LHCN-M2 (cell line): ENCODE results near the gene SLAMF8. TPM values are rescaled to one million over a fixed set of nuclear protein-coding genes. Genes with fewer than 3 reads are reported as not detected.

ENCODE experiments used
- DNase-seq: peaks from one replicate; pipeline ENCODE4 v3.0.0-alpha.2; 2012; ENCODE audit warnings: low read depth
- total RNA-seq: library from RNA; depleted of rRNA; stranded (reverse); fragments of >200 nt; gene quantifications from 2 replicates; pipeline ENCODE4 v1.2.3, GENCODE V29; 2014

Gene SLAMF8
- total RNA-seq, 1 experiment from 2014 or later: not detected

DNA sequence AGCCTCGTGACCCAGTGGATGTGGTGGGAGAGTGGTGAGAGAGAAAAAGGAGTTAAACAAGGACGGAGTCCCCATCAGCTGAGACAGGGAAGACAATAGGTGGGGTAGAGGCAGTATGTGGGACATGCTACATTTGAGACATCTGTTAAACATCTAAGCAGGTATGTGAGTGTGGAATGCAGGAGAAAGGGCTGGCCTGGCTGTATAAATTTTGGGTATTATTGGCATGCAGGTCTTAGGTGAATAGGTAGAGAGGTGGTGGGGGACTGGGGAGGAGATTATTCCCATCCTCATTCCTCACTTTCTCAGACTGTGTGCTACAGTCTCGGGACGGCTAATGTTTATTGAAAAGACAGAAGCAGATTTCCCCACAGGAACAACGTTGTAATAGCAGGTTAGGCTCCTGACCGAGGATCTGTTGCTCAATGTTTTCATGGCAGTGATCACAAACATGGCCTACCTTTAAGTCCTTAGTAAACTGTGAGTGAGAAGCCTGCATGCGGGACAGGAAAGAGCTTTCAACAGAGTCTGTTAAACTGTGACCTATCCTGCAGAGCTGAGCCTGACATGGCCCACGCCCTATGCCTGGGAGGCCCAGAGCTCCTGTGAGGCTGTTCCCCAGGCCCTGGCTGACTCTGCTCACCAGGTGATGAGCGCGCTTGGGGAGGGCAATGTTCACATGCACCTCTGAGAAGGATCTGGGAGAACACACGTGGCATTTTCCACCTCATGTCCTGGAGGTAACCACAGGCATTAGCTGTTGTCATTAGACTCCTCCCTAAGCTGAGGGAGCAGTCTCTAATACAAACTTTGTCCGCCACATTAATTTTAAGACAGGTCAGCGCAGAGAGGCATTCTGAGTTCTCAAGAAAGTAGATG is 19.3 kb downstream of the SLAMF8 start:
- no peak for DNase-seq

DNA sequence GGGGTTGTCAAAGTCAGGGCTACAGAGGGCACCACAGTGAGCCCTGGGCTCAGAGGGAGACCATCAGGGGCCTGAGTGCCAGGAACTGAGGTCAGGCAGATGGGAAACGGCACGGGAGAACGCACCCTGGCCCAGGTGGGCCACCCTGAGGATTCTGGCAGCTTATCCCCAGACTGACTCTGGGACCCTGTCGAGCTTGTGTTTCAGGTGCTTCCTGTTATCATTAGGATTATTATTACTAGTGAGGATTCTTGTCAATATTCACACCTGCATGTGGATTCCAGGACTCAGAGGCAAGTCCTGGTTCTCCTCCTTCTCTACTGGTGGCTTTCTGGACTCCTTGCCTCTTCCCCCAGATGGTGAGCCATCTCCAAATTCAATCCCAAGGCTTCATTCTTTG is 20.6 kb downstream of the SLAMF8 start:
- DNase-seq: no peak

DNA sequence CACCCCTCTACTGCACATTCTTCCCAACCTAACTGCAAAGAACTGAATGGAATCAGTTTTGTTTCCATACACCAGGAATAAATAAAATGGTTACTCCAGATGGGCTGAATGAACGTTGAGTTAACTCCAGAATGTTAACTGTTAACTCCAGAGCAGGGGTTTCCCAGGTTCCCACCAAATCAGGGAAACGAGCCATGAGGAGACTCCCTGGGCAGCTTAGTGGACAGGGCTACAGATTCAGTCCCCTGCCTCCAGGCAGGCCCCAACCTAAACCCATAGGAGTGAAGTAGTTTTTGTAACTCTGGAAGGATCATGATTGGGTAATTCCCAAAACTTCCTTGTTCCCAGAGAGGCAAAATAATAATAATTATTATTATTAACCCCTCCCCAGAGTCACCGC is 21.7 kb downstream of the SLAMF8 start:
- DNase-seq: no peak

DNA sequence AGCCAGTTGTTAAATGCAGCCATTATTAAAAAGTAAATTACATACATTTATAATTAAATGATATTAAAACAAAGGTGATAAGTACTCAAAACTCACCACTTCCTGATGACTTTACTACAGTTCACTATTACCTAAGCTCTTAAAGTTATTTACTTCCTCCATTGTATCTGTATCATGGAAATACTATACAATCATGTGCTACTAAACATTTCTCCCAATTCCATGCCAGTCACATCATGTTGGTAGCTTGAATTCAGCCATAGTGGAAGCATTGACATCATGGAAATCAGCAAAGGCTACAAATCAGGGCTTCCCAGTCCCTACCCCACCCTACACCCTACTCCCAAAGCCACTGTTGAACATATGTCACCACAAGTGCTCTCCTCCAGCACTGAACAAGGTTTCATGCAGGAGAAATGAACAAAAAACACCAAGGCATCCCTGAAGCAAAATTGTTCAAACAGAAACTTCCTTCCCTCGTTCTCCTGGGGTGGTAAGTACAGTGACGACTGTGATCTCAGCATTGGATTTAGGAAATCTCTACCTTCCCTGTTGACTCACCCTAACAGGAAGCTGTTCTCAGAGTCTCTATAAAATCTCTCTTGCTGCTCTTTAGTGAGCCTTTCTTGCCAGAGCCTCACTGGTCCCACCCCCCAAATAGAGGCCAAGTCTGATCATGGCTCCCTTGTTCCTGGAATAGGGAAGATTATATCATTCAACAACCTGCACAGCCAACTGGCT is 23.1 kb downstream of the SLAMF8 start:
- no peak for DNase-seq

DNA sequence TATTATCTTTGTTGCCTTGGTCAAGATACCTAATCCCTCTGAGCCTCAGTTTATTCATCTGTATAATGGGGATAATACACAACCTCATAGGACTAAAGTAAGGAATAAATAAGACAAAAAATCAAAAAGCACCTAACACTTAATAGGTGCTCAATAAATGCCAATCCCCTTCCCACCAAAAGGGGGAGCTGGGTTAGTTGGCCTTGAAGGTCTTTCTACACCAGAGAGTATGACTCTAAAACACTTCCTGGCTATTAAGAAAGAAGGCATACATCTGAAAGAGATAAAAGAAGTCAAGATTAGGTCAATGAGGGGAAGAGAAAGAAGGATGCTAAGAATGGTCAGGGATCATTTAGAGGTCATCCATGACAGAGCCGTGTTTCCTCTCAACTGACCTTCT is 24.7 kb downstream of the SLAMF8 start:
- DNase-seq: no peak

DNA sequence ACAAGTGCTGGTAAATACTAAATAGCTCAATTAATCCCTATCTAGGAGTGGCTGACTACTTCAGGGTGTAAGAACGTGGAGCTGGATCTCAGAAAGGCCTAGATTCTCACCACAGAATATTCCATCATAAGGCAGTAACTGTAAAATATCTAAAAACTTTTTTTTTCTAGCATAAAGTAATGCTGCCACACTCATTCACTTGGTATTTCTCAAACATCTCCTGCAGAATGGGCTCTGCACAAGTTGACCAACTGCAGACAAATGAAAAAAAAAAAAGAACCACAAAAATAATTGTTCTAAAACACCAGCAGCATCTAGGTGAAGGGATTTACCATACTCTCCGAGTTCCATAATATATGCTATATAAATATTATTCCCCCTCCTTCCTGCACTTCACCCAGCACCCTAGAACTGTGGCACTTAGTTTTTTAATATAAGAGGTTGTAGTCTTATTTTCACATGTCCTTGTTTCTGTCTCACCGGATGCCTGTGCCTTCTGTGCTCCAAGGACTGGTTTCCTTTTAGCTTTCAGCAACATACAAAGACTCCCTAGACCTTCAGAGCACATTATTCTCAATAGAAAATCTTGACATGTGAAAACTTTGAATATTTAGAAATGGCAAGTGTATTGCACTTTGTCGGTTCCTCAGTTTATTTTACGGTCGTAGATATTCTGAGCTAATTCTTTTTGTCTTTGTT is 26.9 kb downstream of the SLAMF8 start:
- peak; percentile 19 for DNase-seq

DNA sequence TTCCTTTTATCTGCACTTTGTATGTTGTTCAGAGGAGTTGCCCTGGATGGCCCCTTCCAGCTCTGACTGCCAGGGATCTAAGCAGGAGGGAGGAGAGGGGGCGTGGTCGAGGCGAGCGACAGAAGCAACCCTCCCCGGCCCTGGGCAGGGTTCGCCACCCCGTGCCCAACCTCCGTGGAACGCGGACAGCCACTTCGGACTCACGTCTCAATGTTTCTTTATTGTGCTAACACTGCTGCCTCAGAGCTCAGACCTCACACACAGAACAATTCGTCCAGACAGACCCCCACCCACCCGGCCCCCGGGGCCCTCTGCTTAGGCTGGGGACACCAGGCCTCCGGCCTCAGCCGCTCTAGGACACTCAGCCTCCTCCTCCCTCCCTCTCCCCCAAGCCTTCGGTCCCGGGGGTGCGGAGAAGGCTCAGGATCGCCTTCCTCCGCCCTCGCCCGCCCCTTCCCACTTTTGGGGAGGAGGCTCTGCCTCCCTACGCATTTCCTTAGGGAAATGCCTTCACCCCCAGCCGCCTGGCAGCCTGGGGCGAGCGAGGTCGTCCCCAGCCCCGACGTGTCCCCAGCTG is 27.5 kb downstream of the SLAMF8 start:
- DNase-seq: peak; percentile 52

DNA sequence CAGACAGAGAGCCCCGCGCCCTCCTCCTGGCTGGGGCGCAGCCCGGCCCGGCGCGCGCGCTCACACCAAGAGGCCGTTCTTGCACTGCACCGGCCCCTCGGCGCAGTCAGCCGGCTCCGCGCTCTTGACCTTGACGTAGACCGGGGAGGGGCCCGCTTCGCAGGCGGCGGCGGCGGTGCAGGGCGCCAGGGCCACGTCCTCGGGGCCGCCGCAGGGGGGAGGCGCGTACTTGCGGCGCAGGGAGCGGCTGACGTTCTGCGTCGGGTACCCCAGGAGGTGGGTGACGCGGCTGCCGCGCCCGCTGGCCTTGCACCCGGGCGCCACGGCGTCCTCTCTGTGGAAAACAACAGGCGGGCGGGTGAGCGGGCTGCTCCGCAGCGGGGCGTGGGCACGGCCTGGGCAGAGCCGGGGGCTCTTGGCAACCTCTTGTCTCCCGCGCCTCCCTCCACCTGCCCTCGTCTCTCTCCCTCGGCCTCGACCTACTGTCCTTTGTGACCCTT is 28.1 kb downstream of the SLAMF8 start:
- DNase-seq: peak; percentile 81

DNA sequence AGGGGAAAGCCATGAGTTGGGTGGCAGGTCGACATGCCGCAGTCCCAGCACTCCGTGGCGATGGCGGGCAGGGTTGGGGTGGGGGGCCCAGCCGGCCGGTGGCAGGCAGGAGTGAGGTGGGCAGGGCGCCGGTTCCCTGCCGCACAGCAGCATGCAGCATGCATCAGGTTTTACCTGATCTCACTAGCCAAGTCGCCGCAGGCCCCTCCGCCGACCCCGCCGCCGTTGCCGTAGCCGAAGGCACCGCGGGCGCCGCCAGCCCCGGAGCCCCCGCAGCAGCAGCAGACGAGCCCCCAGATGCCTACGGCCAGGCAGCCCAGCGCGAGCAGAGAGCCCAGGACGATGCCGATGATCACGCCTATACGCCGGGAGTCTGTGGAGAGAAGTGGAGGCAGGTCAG is 29.0 kb downstream of the SLAMF8 start:
- DNase-seq: no peak

DNA sequence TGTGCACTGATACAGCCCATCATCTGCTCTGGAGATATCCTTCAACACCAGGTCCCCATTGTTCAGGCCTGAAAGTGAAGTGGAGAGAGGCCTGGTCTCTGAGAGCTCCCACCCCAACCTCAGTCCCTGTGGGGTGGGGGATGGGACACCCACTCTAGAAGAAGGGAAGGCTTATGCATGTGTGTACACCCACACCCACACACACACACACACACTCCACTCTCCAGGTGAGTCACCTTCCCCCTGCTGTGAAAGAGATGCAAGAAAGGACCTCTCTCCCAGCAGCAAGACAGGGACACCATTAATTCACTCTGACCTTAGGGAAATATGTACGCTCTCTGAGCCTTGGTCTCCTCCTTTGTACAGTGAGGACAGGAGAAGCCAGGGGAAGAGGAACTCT is 29.9 kb downstream of the SLAMF8 start:
- DNase-seq: no peak

DNA sequence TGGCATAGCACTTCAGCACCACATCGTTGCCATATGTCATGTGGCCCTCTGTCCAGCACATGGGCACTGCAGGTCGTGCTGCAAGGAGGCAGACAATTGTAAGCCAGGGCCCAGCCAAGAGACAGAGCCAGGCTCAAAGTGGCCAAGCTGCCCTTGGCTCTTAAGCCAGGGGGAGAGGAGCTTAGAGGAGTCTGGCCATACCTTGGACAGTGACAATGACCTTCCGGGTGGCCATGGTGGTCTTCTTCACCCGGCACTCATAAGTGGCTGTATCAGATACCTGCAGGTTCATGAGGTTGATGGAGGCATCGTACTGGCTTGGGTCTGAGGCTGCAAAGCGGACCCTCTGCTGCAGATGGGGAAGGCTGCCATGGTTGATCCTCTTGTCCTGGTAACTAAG is 31.2 kb downstream of the SLAMF8 start:
- DNase-seq: no peak

DNA sequence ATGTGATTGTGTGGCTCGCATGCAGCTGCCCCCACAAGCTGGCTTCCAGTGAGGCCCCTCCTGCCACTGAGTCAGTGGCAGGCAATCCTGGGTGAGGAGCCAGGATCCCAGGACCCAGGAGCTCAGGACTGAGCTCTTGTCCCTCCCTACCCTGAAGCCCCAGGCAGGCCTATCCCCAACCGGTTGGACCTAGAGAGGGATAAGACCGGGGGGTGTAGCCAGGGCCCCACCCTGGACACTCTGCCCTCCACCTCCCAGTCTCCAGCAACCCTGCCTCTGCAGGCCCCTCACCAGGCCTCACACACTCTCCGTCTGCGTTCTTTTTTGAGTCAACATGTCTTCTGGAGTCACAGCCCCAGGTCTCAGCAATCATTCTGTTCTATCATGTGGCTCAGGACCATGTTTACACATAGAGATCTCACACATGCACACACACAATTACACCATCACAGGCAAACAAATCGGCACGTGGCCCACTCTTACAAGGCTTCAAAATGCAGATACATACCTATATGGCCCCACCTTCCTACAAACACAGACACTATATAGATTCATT is 33.2 kb downstream of the SLAMF8 start:
- DNase-seq: no peak

DNA sequence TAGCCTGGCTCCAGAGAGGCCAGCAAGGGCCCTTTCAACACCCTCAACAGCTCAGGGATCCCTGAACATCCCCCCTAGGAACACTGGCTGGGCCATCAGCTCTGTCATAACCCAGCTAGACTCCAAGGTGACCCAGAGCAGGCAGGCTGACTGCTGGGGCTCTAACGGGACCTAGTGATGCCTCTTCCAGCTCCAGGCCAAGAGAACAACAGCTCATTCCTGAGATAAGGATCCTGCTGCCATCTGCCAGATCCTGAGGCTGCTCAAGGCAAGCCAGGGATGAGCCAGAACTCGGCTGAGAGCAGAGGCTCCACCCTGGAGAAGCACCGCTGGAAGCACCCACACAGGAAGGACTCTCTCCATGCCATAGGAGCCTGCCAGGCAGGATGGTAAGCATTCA is 33.8 kb downstream of the SLAMF8 start:
- DNase-seq: no peak

DNA sequence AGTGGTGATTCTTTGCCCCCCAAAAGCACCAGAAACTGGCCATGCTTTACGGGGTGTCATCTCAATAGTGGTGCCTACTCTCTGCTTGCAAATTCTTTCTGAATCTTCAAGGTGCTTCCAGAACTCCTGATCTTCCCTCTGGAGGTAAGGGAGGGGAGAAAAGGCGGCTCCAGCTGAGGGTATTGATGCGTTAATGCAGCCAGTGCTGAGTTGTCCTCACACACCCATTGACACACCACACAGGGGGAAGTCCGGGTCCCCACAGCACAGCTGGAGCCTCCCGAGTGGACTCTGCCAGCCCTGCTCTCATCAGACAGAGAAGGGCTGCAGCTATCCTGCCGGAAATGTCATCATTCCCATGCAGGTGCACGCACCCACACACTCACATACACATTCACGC is 34.5 kb downstream of the SLAMF8 start:
- no peak for DNase-seq

DNA sequence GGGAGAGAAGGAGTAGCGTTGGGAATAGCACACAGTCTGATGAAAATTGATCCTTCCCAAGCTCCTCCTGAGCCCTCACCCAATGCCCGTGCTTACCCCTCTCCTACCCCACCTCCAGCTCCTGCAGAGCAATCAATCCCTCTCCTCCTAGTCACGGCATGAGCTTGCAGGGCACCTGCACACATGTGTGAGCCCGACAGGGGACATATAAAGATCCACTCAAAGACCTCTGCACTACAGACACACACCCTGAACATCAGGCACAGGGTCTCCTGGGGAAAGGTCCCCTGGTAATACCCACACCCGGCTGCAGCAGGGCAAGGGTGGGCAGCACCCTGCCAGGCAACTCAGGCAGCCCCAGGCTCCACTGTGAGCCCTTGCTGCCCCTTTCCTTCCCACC is 35.4 kb downstream of the SLAMF8 start:
- no peak for DNase-seq

DNA sequence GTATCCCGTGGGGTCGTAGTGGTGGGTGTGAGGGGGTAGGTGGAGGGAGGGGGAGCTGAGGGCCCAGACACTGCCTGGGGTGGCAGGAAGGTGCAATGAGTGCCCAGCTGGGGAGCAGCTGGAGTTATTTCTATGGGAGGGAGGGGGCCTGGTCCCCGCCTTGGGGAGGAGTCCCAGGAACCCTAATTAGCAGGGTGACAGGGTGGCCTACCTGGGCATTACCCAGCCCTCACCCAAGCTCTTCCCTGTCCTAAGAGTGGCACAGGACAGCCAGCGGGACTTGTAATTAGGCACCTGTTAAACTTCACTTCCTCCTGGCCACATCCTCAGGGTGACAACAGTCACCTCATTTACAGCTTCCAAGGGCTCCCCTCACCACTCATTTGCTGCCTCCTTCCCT is 35.9 kb downstream of the SLAMF8 start, which contains the start of gene VSIG8:
Gene VSIG8, minus strand, starts transcription at position 101 of the 400 bp plus-strand sequence. CDS start 136 bp downstream, outside the sequence.
- no peak for DNase-seq

DNA sequence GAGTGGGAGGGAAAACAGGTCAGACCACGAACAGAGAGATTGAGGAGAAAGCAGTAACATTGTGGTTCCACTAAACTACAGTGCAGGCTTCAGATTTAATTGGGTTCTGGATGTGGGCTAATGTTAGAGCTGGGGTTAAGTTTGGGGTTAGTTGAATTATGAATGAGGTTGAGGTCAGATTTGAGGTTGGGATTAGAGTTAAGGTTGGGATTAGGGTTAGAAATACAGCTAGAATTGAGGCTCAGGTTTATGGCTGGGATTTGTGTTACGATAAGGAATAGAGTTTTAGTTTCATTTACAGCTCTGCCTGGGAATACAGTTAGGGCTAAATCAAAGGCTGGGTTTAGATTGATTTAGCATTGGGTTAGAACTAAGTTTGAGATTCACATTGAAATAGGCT is 37.6 kb downstream of the SLAMF8 start:
- DNase-seq: no peak

DNA sequence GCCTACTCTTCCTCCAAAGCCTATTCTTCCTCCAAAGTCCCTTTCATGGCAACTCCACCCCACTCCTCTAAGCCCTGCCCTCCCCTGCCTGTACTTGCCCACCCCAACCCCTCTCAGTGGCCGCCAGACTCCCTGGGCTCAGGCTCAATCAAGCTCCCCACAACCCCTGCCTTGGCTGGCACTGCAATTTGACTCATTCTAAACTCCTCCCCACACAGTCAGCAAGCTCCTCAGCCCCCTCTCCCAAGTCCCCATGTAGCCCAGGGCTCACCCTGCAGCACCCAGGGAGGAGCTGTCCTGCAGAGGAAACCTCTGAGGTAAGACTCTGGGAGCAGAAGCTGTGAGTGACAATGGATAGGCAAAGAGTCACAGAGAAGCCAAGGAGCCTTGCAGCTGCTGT is 39.4 kb downstream of the SLAMF8 start:
- DNase-seq: no peak

DNA sequence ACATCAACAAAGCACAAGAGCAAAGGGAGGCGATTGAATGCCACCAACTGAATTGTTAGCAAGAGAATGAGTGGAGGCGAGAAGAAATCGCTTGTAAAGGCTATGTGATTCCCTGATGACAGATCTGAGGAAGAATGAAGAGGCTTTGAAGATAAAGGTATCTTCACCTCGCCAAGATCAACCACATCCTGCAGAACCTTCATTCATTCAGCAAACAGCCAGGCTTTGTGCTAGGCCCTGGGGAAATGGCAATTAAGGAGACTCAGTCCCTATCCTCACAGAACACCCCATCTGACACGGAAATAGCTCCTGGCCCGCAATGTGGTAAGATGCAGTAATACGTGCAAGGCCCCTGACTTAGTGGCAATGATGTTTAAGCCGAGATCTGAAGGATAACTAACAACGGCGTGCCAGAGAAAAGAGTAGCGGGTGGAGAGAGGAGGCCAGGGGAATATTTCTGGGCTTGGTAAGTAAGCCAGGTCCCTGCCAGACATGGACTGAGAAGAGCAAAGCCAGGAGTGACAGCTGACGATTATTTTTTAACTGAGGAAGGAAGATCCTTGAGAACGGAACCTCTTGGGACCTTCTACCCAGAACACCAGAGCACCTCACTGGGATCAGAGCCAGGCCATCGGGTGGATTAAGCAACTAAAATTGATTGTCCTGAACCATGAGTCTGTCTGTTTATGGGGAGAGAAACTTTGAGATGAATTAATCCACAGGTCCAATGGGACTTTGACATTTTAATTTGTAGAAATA is 40.4 kb downstream of the SLAMF8 start:
- DNase-seq: no peak

DNA sequence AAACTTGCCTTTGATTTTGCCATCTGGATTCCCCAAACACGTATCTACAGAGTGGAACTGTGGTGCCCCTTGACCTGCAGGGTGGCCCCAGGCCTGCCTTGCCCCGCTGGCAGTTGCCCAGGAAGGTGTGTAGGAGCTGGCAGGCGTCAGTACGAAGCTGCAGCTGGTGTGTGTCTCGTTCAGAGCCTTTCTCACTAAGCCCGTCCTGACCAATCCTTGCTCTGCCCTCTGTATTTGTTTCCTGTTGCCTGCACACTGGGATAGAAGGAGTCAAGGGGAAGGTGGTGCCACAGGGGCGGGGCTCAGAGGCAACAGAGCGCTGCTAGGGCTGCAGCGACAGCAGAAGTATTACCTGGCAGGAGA is 41.0 kb downstream of the SLAMF8 start:
- no peak for DNase-seq

DNA sequence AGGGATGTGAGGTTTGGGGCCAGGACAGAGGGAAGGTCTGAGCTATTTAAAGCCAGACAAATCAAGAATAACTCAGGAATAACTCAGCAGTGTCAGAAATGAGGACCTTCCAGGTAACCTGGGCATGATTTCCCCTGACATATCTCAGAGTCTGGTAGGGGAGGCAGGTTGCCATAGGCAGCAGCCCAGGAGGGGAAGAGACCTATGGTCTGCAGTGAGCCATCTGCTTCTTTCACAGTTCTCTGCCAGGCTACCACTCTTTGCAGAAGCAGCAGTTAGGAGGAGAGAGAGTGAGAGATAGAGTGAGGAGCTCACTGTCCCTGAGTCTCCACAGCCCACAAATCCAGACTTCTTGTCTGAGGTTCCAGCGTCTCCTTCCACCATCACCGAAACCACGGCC is 42.1 kb downstream of the SLAMF8 start:
- peak; percentile 15 for DNase-seq
